ENCODE data around the gene SCUBE3. TPM values are rescaled to one million over a fixed set of nuclear protein-coding genes. Genes with fewer than 3 reads are reported as not detected.

SCUBE3 gene
- total RNA-seq, 1 experiment from 2014 or later: 0.05 TPM

- Histone ChIP-seq H3K4me3 (replicated peaks in 1 of 2; ENCODE audit: low read depth in 1 of 2, low read length in 2 of 2) (no peak overlapping the region), H3K9me3 (ENCODE audit: control insufficient read depth in 1 of 2, insufficient read depth in 1 of 2, low read depth in 1 of 2, low read length in 2 of 2) (no peaks in the 10 kb centered on the region), H3K27ac (ENCODE audit: low read depth, low read length) (no peak overlapping the region), H4K20me1 (ENCODE audit: insufficient read depth) (no peaks in the 10 kb centered on the region), H3K27me3 (ENCODE audit: insufficient read depth, low read length) (no peaks in the 10 kb centered on the region), H3K9me2 (ENCODE audit: insufficient read depth) (no peaks in the 10 kb centered on the region), H3K36me3 (ENCODE audit: control insufficient read depth in 1 of 2, insufficient read depth in 2 of 2, low read length in 2 of 2) (no peaks in the 10 kb centered on the region), H2AFZ (ENCODE audit: low read depth, low read length, poor library complexity, severe bottlenecking) (no peak overlapping the region), H3K4me1 (ENCODE audit: control insufficient read depth in 1 of 2, insufficient read depth in 2 of 2, low read length in 2 of 2) (no peaks in the 10 kb centered on the region; a peak in 1 of 4 replicates), H3K9ac (ENCODE audit: low read length) (no peak overlapping the region), H3K4me2 (ENCODE audit: low read length) (no peak overlapping the region), H3K79me2 (ENCODE audit: insufficient read depth, low read length) (no peaks in the 10 kb centered on the region)
- RAD21 ChIA-PET (ENCODE audit: low non-redundant PET in 1 of 2, low total read pairs in 2 of 2, uncharacterized antibody in 2 of 2, unreplicated experiment in 2 of 2): no interaction called here
- DNase-seq (ENCODE audit: low read depth, low spot score) (no peak), ATAC-seq (no peak)
- POLR2A ChIA-PET: no interaction called here
- CTCF ChIA-PET: no interaction called here
- TF ChIP-seq SIN3A (IDR thresholded peaks at IDR 0.05; ENCODE audit: low read depth): no peak
- no peak for TF ChIP-seq CTCF (IDR thresholded peaks at IDR 0.05 in 2 of 3, conservative IDR thresholded peaks at IDR 0.05 in 1 of 3; ENCODE audit: borderline replicate concordance in 1 of 3, insufficient read depth in 1 of 3, low read depth in 2 of 3, low read length in 2 of 3)
- TF ChIP-seq EZH2 (IDR thresholded peaks at IDR 0.05): no peak
- BruUV-seq (replicated peaks): no TSS peak
- intact Hi-C loops (cut with micrococcal nuclease): no loop called here
Measured at GRCh38 chr6:35199866-35200265, 13.9 kb upstream of the SCUBE3 start.

- RAD21 ChIA-PET (ENCODE audit: low non-redundant PET in 1 of 2, low total read pairs in 2 of 2, uncharacterized antibody in 2 of 2, unreplicated experiment in 2 of 2): no interaction called here
- H4K20me1 ChIP-seq (ENCODE audit: insufficient read depth): no peaks in the 10 kb centered on the region
- CTCF ChIA-PET: no interaction called here
- DNase-seq (ENCODE audit: low read depth, low spot score) (no peak), ATAC-seq (no peak)
- H3K4me1 ChIP-seq (ENCODE audit: control insufficient read depth in 1 of 2, insufficient read depth in 2 of 2, low read length in 2 of 2): no peaks in the 10 kb centered on the region; a peak in 1 of 4 replicates
- no peak overlapping the region for H2AFZ ChIP-seq (ENCODE audit: low read depth, low read length, poor library complexity, severe bottlenecking)
- no peak overlapping the region for H3K27ac ChIP-seq (ENCODE audit: low read depth, low read length)
- no TSS peak for BruUV-seq (replicated peaks)
- no peaks in the 10 kb centered on the region for H3K9me3 ChIP-seq (ENCODE audit: control insufficient read depth in 1 of 2, insufficient read depth in 1 of 2, low read depth in 1 of 2, low read length in 2 of 2)
- H3K36me3 ChIP-seq (ENCODE audit: control insufficient read depth in 1 of 2, insufficient read depth in 2 of 2, low read length in 2 of 2): no peaks in the 10 kb centered on the region
- H3K4me2 ChIP-seq (ENCODE audit: low read length): no peak overlapping the region
- peaks cover 13% of the 10 kb centered on the region; the same call in 1 of the 2 replicates for H3K27me3 ChIP-seq (ENCODE audit: insufficient read depth, low read length)
- H3K9ac ChIP-seq (ENCODE audit: low read length): no peak overlapping the region
- intact Hi-C loops (cut with micrococcal nuclease): no loop called here
- POLR2A ChIA-PET: no interaction called here
- no peak overlapping the region for H3K4me3 ChIP-seq (replicated peaks in 1 of 2; ENCODE audit: low read depth in 1 of 2, low read length in 2 of 2)
- no peaks in the 10 kb centered on the region for H3K9me2 ChIP-seq (ENCODE audit: insufficient read depth)
- no peaks in the 10 kb centered on the region for H3K79me2 ChIP-seq (ENCODE audit: insufficient read depth, low read length)
- TF ChIP-seq JUND (IDR thresholded peaks at IDR 0.05) (no peak), YY1 (IDR thresholded peaks at IDR 0.05; ENCODE audit: extremely low read depth, insufficient replicate concordance, low read depth, low read length) (no peak), ELF1 (IDR thresholded peaks at IDR 0.05; ENCODE audit: borderline replicate concordance, low read depth) (no peak), SP1 (IDR thresholded peaks at IDR 0.05; ENCODE audit: low read depth) (no peak), TCF7L2 (IDR thresholded peaks at IDR 0.05; ENCODE audit: borderline replicate concordance, extremely low read depth, insufficient read depth, insufficient read length) (no peak), CTCF (IDR thresholded peaks at IDR 0.05 in 2 of 3, conservative IDR thresholded peaks at IDR 0.05 in 1 of 3; ENCODE audit: borderline replicate concordance in 1 of 3, insufficient read depth in 1 of 3, low read depth in 2 of 3, low read length in 2 of 3) (no peak), CEBPB (IDR thresholded peaks at IDR 0.05; ENCODE audit: low read depth) (no peak), POLR2A (IDR thresholded peaks at IDR 0.05; ENCODE audit: borderline replicate concordance, extremely low read depth, insufficient read depth, insufficient read length) (no peak), MAX (IDR thresholded peaks at IDR 0.05) (no peak), CBX3 (IDR thresholded peaks at IDR 0.05; ENCODE audit: low read depth) (no peak), REST (IDR thresholded peaks at IDR 0.05; ENCODE audit: low read depth) (no peak)
Measured at GRCh38 chr6:35202066-35202546, 11.7 kb upstream of the SCUBE3 start.

All from HCT116 (cell line).